PC-3 (cell line): ENCODE results near the gene SPATA1. TPM values are rescaled to one million over a fixed set of nuclear protein-coding genes. Genes with fewer than 3 reads are reported as not detected.

ENCODE experiments used
- ATAC-seq: fragments of 200-7000 bp; cut with Tn5 transposase; 2 replicates; pipeline ENCODE4 v1.9.1; 2020; ENCODE audit warnings: mild to moderate bottlenecking, moderate library complexity
- BruUV-seq: library from RNA; stranded (reverse); fragments of 400-500 nt; replicated peaks from 2 replicates; lab custom pipeline; 2021; lab: Mats Ljungman, UMichigan
- CTCF ChIA-PET: fragments of 300-600 bp; sonication (Branson Sonifier 250); formaldehyde crosslinking; loops from one replicate; lab custom pipeline; 2022; ENCODE audit warnings: antibody characterized with exemption; lab: Charles Lee
- POLR2A ChIA-PET: fragments of 300-600 bp; sonication (Branson Sonifier 250); formaldehyde crosslinking; loops from one replicate; lab custom pipeline; 2022; ENCODE audit warnings: antibody characterized with exemption; ENCODE audit not compliant: unreplicated experiment; lab: Charles Lee
- DNase-seq: peaks from one replicate; pipeline ENCODE4 v3.0.0-alpha.2; 2015
- H2AFZ ChIP-seq: fragments of 300-600 bp; sonication (generic); 2 replicates; pipeline ENCODE4 v1.6.0; 2016; ENCODE audit warnings: antibody characterized with exemption, low read length
- H3F3A ChIP-seq: fragments of 300-600 bp; sonication (generic); one replicate; pipeline ENCODE4 v1.6.0; 2017; ENCODE audit warnings: antibody characterized with exemption, low read length, control low read depth, mild to moderate bottlenecking; ENCODE audit not compliant: unreplicated experiment
- H3K27ac ChIP-seq: fragments of 300-600 bp; sonication (generic); 2 replicates; pipeline ENCODE4 v1.5.1; 2016; ENCODE audit warnings: mild to moderate bottlenecking, low read length
- H3K27me3 ChIP-seq: fragments of 300-600 bp; sonication (generic); 2 replicates; pipeline ENCODE4 v1.6.1; 2016; ENCODE audit warnings: low read length, mixed read lengths
- H3K36me3 ChIP-seq: fragments of 300-600 bp; sonication (generic); 2 replicates; pipeline ENCODE4 v1.6.1; 2016; ENCODE audit warnings: low read depth, mixed run types, low read length, mixed read lengths
- H3K4me1 ChIP-seq: fragments of 300-600 bp; sonication (generic); 2 replicates; pipeline ENCODE4 v1.5.1; 2016; ENCODE audit warnings: low read length; ENCODE audit not compliant: insufficient read depth
- H3K4me2 ChIP-seq: fragments of 300-600 bp; sonication (generic); 2 replicates; pipeline ENCODE4 v1.6.0; 2016; ENCODE audit warnings: low read length
- H3K4me3 ChIP-seq: fragments of 300-600 bp; sonication (generic); 2 replicates; pipeline ENCODE4 v1.5.1; 2016; ENCODE audit warnings: mild to moderate bottlenecking, low read length, mixed read lengths
- H3K79me2 ChIP-seq: fragments of 300-600 bp; sonication (generic); 2 replicates; pipeline ENCODE4 v1.6.1; 2017; ENCODE audit warnings: low read length, mixed read lengths
- H3K9ac ChIP-seq: fragments of 300-600 bp; sonication (generic); 2 replicates; pipeline ENCODE4 v1.6.0; 2016; ENCODE audit warnings: mild to moderate bottlenecking, low read length
- H3K9me2 ChIP-seq: fragments of 300-600 bp; sonication (generic); replicated peaks from 2 replicates; pipeline ENCODE4 v1.6.1; 2016; ENCODE audit warnings: mixed run types, low read length, mixed read lengths
- H3K9me3 ChIP-seq: fragments of 300-600 bp; sonication (generic); 2 replicates; pipeline ENCODE4 v1.6.1; 2016; ENCODE audit warnings: low read length, mixed read lengths
- H4K20me1 ChIP-seq: fragments of 300-600 bp; sonication (generic); 2 replicates; pipeline ENCODE4 v1.6.1; 2016; ENCODE audit warnings: low read length, mixed read lengths
- CTCF ChIP-seq: fragments of 300-600 bp; sonication (generic); conservative IDR thresholded peaks from 2 replicates; pipeline ENCODE4 v1.5.1; 2017; ENCODE audit warnings: antibody characterized with exemption, low read depth, mild to moderate bottlenecking, low read length
- EZH2 ChIP-seq: fragments of 300-600 bp; sonication (generic); IDR thresholded peaks from one replicate; pipeline ENCODE4 v1.6.1; 2017; ENCODE audit warnings: antibody characterized with exemption, mild to moderate bottlenecking, low read length; ENCODE audit not compliant: unreplicated experiment
- EZH2phosphoT487 ChIP-seq: fragments of 300-600 bp; sonication (generic); IDR thresholded peaks from 2 replicates; pipeline ENCODE4 v1.6.1; 2018; ENCODE audit warnings: mild to moderate bottlenecking, antibody characterized with exemption, low read length, borderline replicate concordance
- intact Hi-C: fragments of 100-400 bp; cut with micrococcal nuclease; formaldehyde crosslinking; loops from 2 replicates; pipeline ENCODE4 v1.9.0; 2023
- total RNA-seq: library from RNA; depleted of rRNA; stranded (reverse); fragments of >200 nt; gene quantifications from 2 replicates; pipeline ENCODE4 v1.2.3, GENCODE V29; 2014

The SPATA1 gene
- total RNA-seq, 1 experiment from 2014 or later = 2.9 TPM

- Histone ChIP-seq H3K4me2 (no peak overlapping the region), H4K20me1 (0 out of 2 replicates have a peak, but pooled peaks cover 8% of the 10 kb centered on the region), H3F3A (no peaks in the 10 kb centered on the region), H2AFZ (no peak overlapping the region), H3K27ac (no peak overlapping the region), H3K36me3 (peaks cover 76% of the 10 kb centered on the region), H3K79me2 (peaks cover 38% of the 10 kb centered on the region), H3K9me3 (no peaks in the 10 kb centered on the region), H3K27me3 (no peaks in the 10 kb centered on the region), H3K4me3 (no peak overlapping the region), H3K4me1 (no peaks in the 10 kb centered on the region), H3K9me2 (no peaks in the 10 kb centered on the region), H3K9ac (no peak overlapping the region)
- TF ChIP-seq EZH2 (no peak), EZH2phosphoT487 (no peak), CTCF (no peak)
- DNase-seq = no peak
- intact Hi-C loops = no loop called here
- no TSS peak for BruUV-seq
- ChIA-PET CTCF (no interaction called here), POLR2A (no interaction called here)
- ATAC-seq = no peak
Measured at GRCh38 chr1:84496498-84496897, 9.7 kb upstream of the SPATA1 start.

GRCh38 chr1:84497631-84498275 is 8.4 kb upstream of the SPATA1 start:
- Histone ChIP-seq H4K20me1 (peaks cover 13% of the 10 kb centered on the region), H3K27ac (no peak overlapping the region), H3K9ac (no peak overlapping the region), H3K4me3 (no peak overlapping the region), H3K9me2 (no peaks in the 10 kb centered on the region), H3K4me2 (no peak overlapping the region), H3K27me3 (no peaks in the 10 kb centered on the region), H2AFZ (no peak overlapping the region), H3F3A (no peaks in the 10 kb centered on the region), H3K79me2 (peaks cover 50% of the 10 kb centered on the region), H3K4me1 (0 out of 2 replicates have a peak, but pooled peaks cover 2% of the 10 kb centered on the region), H3K36me3 (peaks cover 68% of the 10 kb centered on the region), H3K9me3 (no peaks in the 10 kb centered on the region)
- intact Hi-C loops = no loop called here
- TSS peak; percentile 14 for BruUV-seq
- ChIA-PET CTCF (interaction anchor here (0.7 kb wide), 1 partner anchor 46 kb away, joined by 3 read pairs; no protein-coding TSS in a partner anchor), POLR2A (no interaction called here)
- TF ChIP-seq CTCF = no peak
- no peak for TF ChIP-seq EZH2phosphoT487
- no peak for TF ChIP-seq EZH2
- no peak for DNase-seq
- no peak for ATAC-seq

- Histone ChIP-seq H3K4me3 (0 out of 2 replicates have a peak overlapping the region, but pooled peaks have one; percentile 83), H3K79me2 (peaks cover 86% of the 10 kb centered on the region), H3K4me1 (peaks cover 26% of the 10 kb centered on the region), H4K20me1 (peaks cover 35% of the 10 kb centered on the region), H3K27ac (no peak overlapping the region), H3K9ac (no peak overlapping the region), H2AFZ (no peak overlapping the region), H3K9me2 (no peaks in the 10 kb centered on the region), H3F3A (no peaks in the 10 kb centered on the region), H3K36me3 (peaks cover 33% of the 10 kb centered on the region), H3K27me3 (no peaks in the 10 kb centered on the region), H3K4me2 (peak overlapping the region; percentile 89), H3K9me3 (no peaks in the 10 kb centered on the region)
- TF ChIP-seq CTCF (no peak), EZH2phosphoT487 (no peak), EZH2 (no peak)
- intact Hi-C loops = loop anchor here (5.0 to 10.0 kb wide), 3 partner anchors 252 to 432 kb away; partner anchors contain the start of gene PRKACB
- ATAC-seq (no peak), DNase-seq (no peak)
- ChIA-PET POLR2A (no interaction called here), CTCF (no interaction called here)
- BruUV-seq = no TSS peak
Measured at GRCh38 chr1:84502927-84503326, 3.3 kb upstream of the SPATA1 start.
